IMR-90 (cell line): ENCODE results near the gene PACS1. TPM values are rescaled to one million over a fixed set of nuclear protein-coding genes. Genes with fewer than 3 reads are reported as not detected.

Experiments
- ATAC-seq: fragments of 200-7000 bp; cut with Tn5 transposase; 2 replicates; pipeline ENCODE4 v1.9.1; 2020; ENCODE audit warnings: low read depth, mild to moderate bottlenecking, moderate library complexity
- BruUV-seq: library from RNA; stranded (reverse); fragments of 400-500 nt; replicated peaks from 2 replicates; lab custom pipeline; 2021; lab: Mats Ljungman, UMichigan
- CTCF ChIA-PET: fragments of 300-600 bp; formaldehyde crosslinking; extraction: SDS; loops from one replicate; lab custom pipeline; 2021; ENCODE audit warnings: antibody characterized with exemption; lab: Yijun Ruan, JAX
- POLR2A ChIA-PET: fragments of 300-600 bp; sonication (Branson Sonifier 250); formaldehyde crosslinking; loops from one replicate; lab custom pipeline; 2022; ENCODE audit warnings: antibody characterized with exemption; ENCODE audit not compliant: unreplicated experiment; lab: Charles Lee
- DNase-seq: peaks from one replicate; pipeline ENCODE4 v3.0.0; 2013
- H2AFZ ChIP-seq: replicated peaks from 2 replicates; pipeline ENCODE3; 2013; ENCODE audit warnings: low read length, mild to moderate bottlenecking; ENCODE audit not compliant: poor library complexity
- H2AK5ac ChIP-seq: 2 replicates; pipeline ENCODE4 v1.6.1; 2013; ENCODE audit warnings: low read depth, low read length, inconsistent platforms
- H2AK9ac ChIP-seq: replicated peaks from 2 replicates; pipeline ENCODE3; 2013; ENCODE audit warnings: mild to moderate bottlenecking, low read depth, low read length, moderate library complexity; ENCODE audit not compliant: poor library complexity
- H2BK120ac ChIP-seq: 2 replicates; pipeline ENCODE4 v1.6.1; 2013; ENCODE audit warnings: low read depth, low read length, inconsistent platforms
- H2BK15ac ChIP-seq: 3 replicates; pipeline ENCODE4 v1.6.1; 2013; ENCODE audit warnings: low read depth, low read length, inconsistent platforms
- H2BK20ac ChIP-seq: 2 replicates; pipeline ENCODE4 v1.6.1; 2013; ENCODE audit warnings: low read depth, mild to moderate bottlenecking, inconsistent platforms, low read length, moderate library complexity
- H2BK5ac ChIP-seq: 2 replicates; pipeline ENCODE4 v1.6.1; 2013; ENCODE audit warnings: mild to moderate bottlenecking, low read depth, low read length, inconsistent platforms; ENCODE audit not compliant: poor library complexity, severe bottlenecking
- H3K14ac ChIP-seq: replicated peaks from 2 replicates; pipeline ENCODE4 v1.6.1; 2013; ENCODE audit warnings: low read depth, low read length, inconsistent platforms
- H3K18ac ChIP-seq: 2 replicates; pipeline ENCODE4 v1.6.1; 2013; ENCODE audit warnings: low read depth, low read length, control low read depth
- H3K23ac ChIP-seq: 2 replicates; pipeline ENCODE4 v1.6.1; 2013; ENCODE audit warnings: low read depth, low read length, inconsistent platforms
- H3K27ac ChIP-seq: 2 replicates; pipeline ENCODE4 v1.5.1; 2013; ENCODE audit warnings: mild to moderate bottlenecking, control low read depth, low read length; ENCODE audit not compliant: insufficient read depth
- H3K27me3 ChIP-seq: 2 replicates; pipeline ENCODE4 v1.6.1; 2013; ENCODE audit warnings: low read length; ENCODE audit not compliant: control insufficient read depth, insufficient read depth
- H3K36me3 ChIP-seq: 2 replicates; pipeline ENCODE4 v1.6.1; 2013; ENCODE audit warnings: low read length, mixed read lengths; ENCODE audit not compliant: control insufficient read depth, insufficient read depth
- H3K4ac ChIP-seq: 2 replicates; pipeline ENCODE4 v1.6.1; 2013; ENCODE audit warnings: low read depth, low read length, inconsistent platforms
- H3K4me1 ChIP-seq: 2 replicates; pipeline ENCODE4 v1.6.1; 2013; ENCODE audit warnings: low read length, mixed read lengths; ENCODE audit not compliant: control insufficient read depth, insufficient read depth
- H3K4me2 ChIP-seq: 2 replicates; pipeline ENCODE4 v1.6.1; 2013; ENCODE audit warnings: low read depth, mild to moderate bottlenecking, control low read depth, low read length, moderate library complexity
- H3K4me3 ChIP-seq: 2 replicates; pipeline ENCODE4 v1.5.1; 2013; ENCODE audit warnings: low read depth, mild to moderate bottlenecking, control low read depth, low read length, moderate library complexity; ENCODE audit not compliant: insufficient read depth
- H3K56ac ChIP-seq: 2 replicates; pipeline ENCODE4 v1.6.1; 2013; ENCODE audit warnings: low read length, inconsistent platforms; ENCODE audit not compliant: insufficient read depth; ENCODE audit errors: extremely low read depth
- H3K79me1 ChIP-seq, 2 experiments: 2 replicates each; pipeline ENCODE4 v1.6.1; 2013; ENCODE audit warnings: low read length in 2 of 2, inconsistent platforms in 1 of 2, low read depth in 1 of 2
- H3K9ac ChIP-seq: 2 replicates; pipeline ENCODE4 v1.6.1; 2013; ENCODE audit warnings: low read depth, low read length, control low read depth
- H3K9me1 ChIP-seq: 2 replicates; pipeline ENCODE4 v1.6.1; 2013; ENCODE audit warnings: low read length, inconsistent platforms; ENCODE audit not compliant: insufficient read depth
- H3K9me3 ChIP-seq: 2 replicates; pipeline ENCODE4 v1.6.1; 2013; ENCODE audit warnings: low read length; ENCODE audit not compliant: control insufficient read depth, insufficient read depth
- H4K20me1 ChIP-seq: 2 replicates; pipeline ENCODE4 v1.6.1; 2013; ENCODE audit warnings: low read length, inconsistent platforms; ENCODE audit not compliant: insufficient read depth
- H4K5ac ChIP-seq: 2 replicates; pipeline ENCODE4 v1.6.1; 2013; ENCODE audit warnings: mild to moderate bottlenecking, low read depth, low read length, control low read depth
- H4K8ac ChIP-seq, 2 experiments: 2 replicates each; pipeline ENCODE4 v1.6.1; 2013; ENCODE audit warnings: low read depth in 2 of 2, low read length in 2 of 2, control low read depth in 1 of 2, inconsistent platforms in 1 of 2
- H4K91ac ChIP-seq: 2 replicates; pipeline ENCODE4 v1.6.1; 2013; ENCODE audit warnings: low read depth, low read length, inconsistent platforms; ENCODE audit not compliant: insufficient read depth
- CHD1 ChIP-seq: IDR thresholded peaks from 2 replicates; pipeline ENCODE4 v1.6.1; 2012; ENCODE audit warnings: low read depth, low read length, improper control_type of control experiment
- FOS ChIP-seq: fragments of 150-350 bp; IDR thresholded peaks from 2 replicates; pipeline ENCODE4 v1.6.1; 2016; ENCODE audit warnings: low read depth, low read length
- MAFK ChIP-seq: IDR thresholded peaks from 2 replicates; pipeline ENCODE4 v1.6.1; 2012; ENCODE audit warnings: low read depth, low read length, improper control_type of control experiment
- MXI1 ChIP-seq: IDR thresholded peaks from 2 replicates; pipeline ENCODE4 v1.6.1; 2012; ENCODE audit warnings: low read depth, mild to moderate bottlenecking, low read length, moderate library complexity, borderline replicate concordance
- NFE2L2 ChIP-seq: fragments of 150-350 bp; IDR thresholded peaks from 2 replicates; pipeline ENCODE4 v1.6.1; 2016; ENCODE audit warnings: low read depth, mild to moderate bottlenecking, low read length
- RFX5 ChIP-seq: IDR thresholded peaks from 2 replicates; pipeline ENCODE4 v1.8.0; 2012; ENCODE audit warnings: low read depth, mild to moderate bottlenecking, low read length, moderate library complexity
- USF2 ChIP-seq: fragments of 150-350 bp; IDR thresholded peaks from 2 replicates; pipeline ENCODE4 v1.6.1; 2017; ENCODE audit warnings: mild to moderate bottlenecking, antibody characterized with exemption, low read length, low read depth
- WGBS, 2 experiments: methylation state at CpG; one replicate each; pipeline versions ENCODE4 v1.1.5 to v1.1.7; 2013; ENCODE audit warnings: missing lambda C conversion rate in 2 of 2; ENCODE audit not compliant: insufficient read length in 1 of 2; ENCODE audit errors: extremely low coverage in 2 of 2; 5-methylcytosine and 5-hydroxymethylcytosine counted together
- dilution Hi-C: fragments of 300-500 bp; cut with HindIII; formaldehyde crosslinking; loops from one replicate; pipeline ENCODE4 v1.14.3; 2018; ENCODE audit warnings: low sequenced_read_pairs; ENCODE audit not compliant: unreplicated experiment
- in situ Hi-C: fragments of 300-500 bp; cut with MboI; formaldehyde crosslinking; loops from 3 replicates; pipeline ENCODE4 v1.14.3; 2019; ENCODE audit warnings: low sequenced_read_pairs, inconsistent platforms, mixed read lengths
- intact Hi-C: fragments of 100-400 bp; cut with micrococcal nuclease; formaldehyde crosslinking; loops from 2 replicates; pipeline ENCODE4 v1.10.0; 2022
- polyA plus RNA-seq, 3 experiments: library from polyadenylated mRNA; depleted of rRNA; stranded (reverse); fragments of >200 nt; gene quantifications; 2 replicates each; pipeline ENCODE4 v1.2.3, GENCODE V29; 2012; ENCODE audit warnings: low replicate concordance in 1 of 3
- total RNA-seq: library from RNA; depleted of rRNA; stranded (reverse); fragments of >200 nt; gene quantifications from 2 replicates; pipeline ENCODE4 v1.2.3, GENCODE V29; 2012

Gene PACS1
- total and polyA plus RNA-seq, 2 of the 4 experiments (the other 2 are of a cell fraction), result 7.3 to 32.0 TPM

GRCh38 chr11:66116576-66117361, 46.7 kb downstream of the PACS1 start (continued):
- no peak for TF ChIP-seq FOS

GRCh38 chr11:66118847-66119246, 48.8 kb downstream of the PACS1 start:
- peaks cover 28 to 69% of the 10 kb centered on the region in 2 experiments for H3K79me1 ChIP-seq
- TF ChIP-seq USF2 (no peak), NFE2L2 (no peak), MXI1 (no peak), RFX5 (no peak), CHD1 (no peak), MAFK (no peak)
- no peak overlapping the region for H2AFZ ChIP-seq
- H3K36me3 ChIP-seq, result no peaks in the 10 kb centered on the region
- POLR2A ChIA-PET, result interaction anchor here (0.5 to 0.6 kb wide), 3 partner anchors 8 to 224 kb away, joined by 3 to 6 read pairs (median 6); no protein-coding TSS in a partner anchor
- H4K91ac ChIP-seq, result peak overlapping the region; percentile 91
- H3K4me1 ChIP-seq, result peaks cover 16% of the 10 kb centered on the region
- no peak overlapping the region for H3K4me2 ChIP-seq
- dilution Hi-C loops (no loop called here), intact Hi-C loops (loop anchor here (5.0 kb wide), 1 partner anchor 37 kb away; no protein-coding TSS in a partner anchor), in situ Hi-C loops (no loop called here)
- H3K9ac ChIP-seq, result peak overlapping the region; percentile 38; the same call in 1 of the 2 replicates
- peak overlapping the region; percentile 46 for H3K18ac ChIP-seq
- WGBS, 2 experiments, result no CpG with 5 or more reads among the region's 3 CpGs
- DNase-seq, result no peak
- H3K27ac ChIP-seq, result peak overlapping the region; percentile 83
- peak overlapping the region; percentile 93 for H2BK20ac ChIP-seq
- H4K20me1 ChIP-seq, result peaks cover 11% of the 10 kb centered on the region
- H4K8ac ChIP-seq, result peak overlapping the region; percentile 60 to 68
- H3K14ac ChIP-seq, result peak overlapping the region; percentile 97
- H3K9me3 ChIP-seq, result no peaks in the 10 kb centered on the region
- H2BK15ac ChIP-seq, result peak overlapping the region; percentile 69; the same call in 2 of the 3 replicates
- CTCF ChIA-PET, result interaction anchor here (1.0 to 1.4 kb wide), 2 partner anchors 11 to 34 kb away, joined by 3 read pairs; no protein-coding TSS in a partner anchor
- BruUV-seq, result no TSS peak
- H3K23ac ChIP-seq, result peak overlapping the region; percentile 91; the same call in 1 of the 2 replicates
- H2AK5ac ChIP-seq, result peak overlapping the region; percentile 98
- H2AK9ac ChIP-seq, result peak overlapping the region; percentile 82
- H3K56ac ChIP-seq, result peak overlapping the region; percentile 37
- peak overlapping the region; percentile 97 for H2BK5ac ChIP-seq
- no peak overlapping the region for H3K4me3 ChIP-seq
- peak overlapping the region; percentile 97 for H3K4ac ChIP-seq
- no peak; the same call in 1 of the 2 replicates for ATAC-seq
- H4K5ac ChIP-seq, result peak overlapping the region; percentile 31; the same call in 1 of the 2 replicates
- H3K27me3 ChIP-seq, result no peaks in the 10 kb centered on the region
- H3K9me1 ChIP-seq, result peaks cover 10% of the 10 kb centered on the region
- H2BK120ac ChIP-seq, result peak overlapping the region; percentile 90
